RWPE1 (cell line): Measurements from ENCODE around the gene CCDC160.

Experiments used
- CTCF ChIA-PET: fragments of 350-600 bp; sonication (Branson Sonifier 250); formaldehyde crosslinking; extraction: SDS; loops from one replicate; lab custom pipeline; 2021; lab: Yijun Ruan, JAX
- POLR2A ChIA-PET: fragments of 400-600 bp; formaldehyde crosslinking; extraction: SDS; loops from one replicate; lab custom pipeline; 2020; ENCODE audit warnings: antibody characterized with exemption; ENCODE audit not compliant: low non-redundant PET; lab: Yijun Ruan, JAX
- DNase-seq: peaks from one replicate; pipeline ENCODE4 v3.0.0; 2012; ENCODE audit warnings: low spot score
- H3K27ac ChIP-seq: fragments of 450-650 bp; 2 replicates; pipeline ENCODE4 v1.5.1; 2017
- TF ChIP-seq, protein P1 (sequence below): fragments of 450-650 bp; conservative IDR thresholded peaks from 2 replicates; pipeline ENCODE4 v1.5.1; 2017; ENCODE audit warnings: low read depth, mild to moderate bottlenecking

The CCDC160 gene

DNA sequence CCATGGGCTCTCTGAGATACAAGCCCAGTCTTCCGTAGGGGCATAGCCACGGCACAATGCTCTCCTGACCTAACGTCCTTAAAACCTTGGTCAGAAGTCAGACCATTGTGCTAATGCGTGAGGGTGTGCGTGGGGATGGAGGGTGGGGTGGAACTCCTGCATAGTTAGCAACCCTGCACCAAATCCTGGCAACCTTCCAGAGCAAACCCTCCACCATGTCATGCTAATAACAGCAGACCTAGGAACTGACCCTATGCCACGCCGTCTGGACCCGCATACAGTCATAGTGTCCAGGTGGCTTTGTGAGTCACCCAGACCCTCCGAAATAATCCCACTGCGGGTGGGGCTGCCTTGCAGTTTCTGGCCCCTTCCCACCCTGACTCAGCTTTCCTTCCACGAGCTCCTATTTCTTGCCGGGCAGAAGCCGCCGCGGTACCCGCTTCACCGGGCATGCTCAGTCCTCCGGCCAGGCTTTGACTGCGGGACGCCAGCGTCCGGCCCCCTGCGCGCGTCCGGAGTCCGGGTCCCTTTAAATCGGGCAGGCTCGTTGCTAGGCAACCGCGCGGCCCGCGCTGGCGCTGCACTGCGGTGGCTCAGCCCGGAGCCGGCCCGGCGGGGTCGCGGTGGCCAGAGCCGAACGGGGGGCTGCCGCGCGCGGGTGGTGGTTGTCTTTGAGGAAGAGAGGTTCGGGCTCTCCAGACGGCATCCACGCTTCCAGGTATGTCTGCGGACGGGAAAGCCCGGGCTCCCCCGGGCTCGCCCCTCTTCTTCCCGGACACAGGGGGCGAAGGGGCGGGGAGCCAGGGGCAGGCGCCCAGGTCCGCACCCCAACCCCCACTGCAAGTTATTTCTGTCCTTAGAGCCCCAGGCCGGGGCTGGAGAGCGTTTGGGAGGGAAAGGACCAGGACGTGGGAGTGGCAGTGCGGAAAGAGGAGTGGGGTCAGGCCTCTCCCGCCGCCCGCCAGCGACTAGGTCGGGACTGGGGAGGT lies at the start of gene CCDC160:
Gene CCDC160 (plus strand): TSS at position 557 of the 989 bp plus-strand sequence. CDS start 7,619 bp downstream, outside the sequence.
- CTCF ChIA-PET, result no interaction called here
- peak; percentile 4 for DNase-seq
- no peak within 1 kb of the TSS for H3K27ac ChIP-seq
- TF ChIP-seq, protein P1, sequence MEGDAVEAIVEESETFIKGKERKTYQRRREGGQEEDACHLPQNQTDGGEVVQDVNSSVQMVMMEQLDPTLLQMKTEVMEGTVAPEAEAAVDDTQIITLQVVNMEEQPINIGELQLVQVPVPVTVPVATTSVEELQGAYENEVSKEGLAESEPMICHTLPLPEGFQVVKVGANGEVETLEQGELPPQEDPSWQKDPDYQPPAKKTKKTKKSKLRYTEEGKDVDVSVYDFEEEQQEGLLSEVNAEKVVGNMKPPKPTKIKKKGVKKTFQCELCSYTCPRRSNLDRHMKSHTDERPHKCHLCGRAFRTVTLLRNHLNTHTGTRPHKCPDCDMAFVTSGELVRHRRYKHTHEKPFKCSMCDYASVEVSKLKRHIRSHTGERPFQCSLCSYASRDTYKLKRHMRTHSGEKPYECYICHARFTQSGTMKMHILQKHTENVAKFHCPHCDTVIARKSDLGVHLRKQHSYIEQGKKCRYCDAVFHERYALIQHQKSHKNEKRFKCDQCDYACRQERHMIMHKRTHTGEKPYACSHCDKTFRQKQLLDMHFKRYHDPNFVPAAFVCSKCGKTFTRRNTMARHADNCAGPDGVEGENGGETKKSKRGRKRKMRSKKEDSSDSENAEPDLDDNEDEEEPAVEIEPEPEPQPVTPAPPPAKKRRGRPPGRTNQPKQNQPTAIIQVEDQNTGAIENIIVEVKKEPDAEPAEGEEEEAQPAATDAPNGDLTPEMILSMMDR, result no peak
- POLR2A ChIA-PET, result no interaction called here

DNA sequence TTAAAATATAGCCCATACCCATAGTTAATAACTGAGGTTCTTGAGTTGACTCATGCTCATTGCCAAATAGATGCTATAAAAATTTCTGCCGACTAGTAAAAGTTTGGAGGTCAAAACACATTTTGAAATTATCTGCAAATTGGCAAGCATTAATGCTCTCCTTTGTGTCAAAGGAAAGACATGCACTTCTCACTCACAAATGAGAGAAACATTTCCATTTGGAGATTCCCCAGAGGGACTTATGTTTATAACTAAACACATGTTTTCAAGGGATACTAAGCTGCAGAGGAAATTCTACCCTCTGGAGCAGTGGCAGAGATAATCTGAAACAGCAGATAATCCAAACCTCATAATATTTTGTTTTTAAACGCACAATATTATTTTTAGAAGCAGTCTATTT lies 45.7 kb upstream of the CCDC160 start:
- H3K27ac ChIP-seq, result no peak overlapping the region
- TF ChIP-seq, protein P1, result no peak
- POLR2A ChIA-PET, result no interaction called here
- DNase-seq, result no peak
- CTCF ChIA-PET, result no interaction called here

DNA sequence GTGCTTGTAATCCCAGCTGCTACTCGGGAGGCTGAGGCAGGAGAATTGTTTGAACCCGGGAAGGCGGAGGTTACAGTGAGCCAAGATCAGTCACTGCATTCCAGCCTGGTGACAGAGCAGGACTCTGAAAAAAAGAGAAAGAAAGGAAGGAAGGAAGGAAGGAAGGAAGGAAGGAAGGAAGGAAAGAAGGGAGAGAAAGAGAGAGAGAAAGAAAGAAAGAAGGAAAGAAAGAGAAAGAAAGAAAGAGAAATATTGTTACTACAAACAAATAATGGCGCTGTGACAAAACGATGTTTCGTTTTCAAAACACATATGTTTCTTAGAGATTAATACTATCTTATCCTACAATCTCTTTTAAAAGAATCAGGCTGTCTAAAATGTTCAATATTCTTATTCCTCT lies 42.1 kb upstream of the CCDC160 start:
- no peak overlapping the region for H3K27ac ChIP-seq
- ChIA-PET POLR2A (interaction anchor here (0.7 kb wide), 1 partner anchor 1408 kb away, joined by 5 read pairs; no protein-coding TSS in a partner anchor), CTCF (no interaction called here)
- no peak for DNase-seq
- TF ChIP-seq, protein P1, result no peak

DNA sequence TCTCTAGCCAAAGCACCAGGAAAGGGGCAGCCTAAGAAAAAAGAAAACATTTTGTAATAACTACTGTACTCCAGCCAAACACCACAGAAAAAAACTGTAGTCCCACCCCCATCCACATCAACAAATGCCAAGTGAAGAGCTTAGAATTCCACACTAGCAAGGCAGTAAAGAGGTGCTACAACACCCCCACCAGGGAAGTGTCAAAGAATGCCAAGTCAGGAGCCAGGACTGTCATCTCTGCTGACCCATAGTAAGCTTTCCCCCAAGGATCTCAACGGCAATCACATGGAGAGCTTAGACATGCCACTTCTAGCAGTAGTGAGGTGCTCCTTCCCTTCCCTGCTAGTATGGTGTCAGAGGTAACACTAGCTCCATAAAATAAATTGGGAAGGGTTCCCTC lies 34.4 kb upstream of the CCDC160 start:
- ChIA-PET CTCF (interaction anchor here (0.8 kb wide), 1 partner anchor 175 kb away, joined by 3 read pairs; no protein-coding TSS in a partner anchor), POLR2A (no interaction called here)
- TF ChIP-seq, protein P1, result no peak
- no peak overlapping the region for H3K27ac ChIP-seq
- no peak for DNase-seq

DNA sequence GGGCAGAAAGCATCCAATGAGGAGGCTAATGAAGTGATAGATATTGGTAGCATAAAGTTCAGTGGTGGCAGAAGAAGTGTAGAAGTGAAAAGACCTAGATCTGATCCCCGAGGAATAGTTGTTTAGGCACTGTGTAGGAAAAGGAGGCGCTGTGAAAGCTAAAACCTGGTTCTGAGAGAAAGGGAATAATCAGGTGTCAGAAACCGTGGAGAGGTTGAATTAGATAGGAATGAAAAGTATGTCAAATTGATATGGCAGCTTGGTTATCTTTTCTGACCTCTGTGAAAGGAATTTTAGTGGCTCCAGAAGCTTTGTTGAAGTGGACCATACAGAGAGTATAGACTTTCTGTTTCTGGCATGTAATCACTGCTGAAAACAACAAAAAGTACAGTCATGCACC lies 30.8 kb upstream of the CCDC160 start:
- TF ChIP-seq, protein P1, result no peak
- ChIA-PET CTCF (interaction anchor here (0.6 kb wide), 1 partner anchor 449 kb away, joined by 3 read pairs; no protein-coding TSS in a partner anchor), POLR2A (no interaction called here)
- no peak overlapping the region for H3K27ac ChIP-seq
- DNase-seq, result no peak

DNA sequence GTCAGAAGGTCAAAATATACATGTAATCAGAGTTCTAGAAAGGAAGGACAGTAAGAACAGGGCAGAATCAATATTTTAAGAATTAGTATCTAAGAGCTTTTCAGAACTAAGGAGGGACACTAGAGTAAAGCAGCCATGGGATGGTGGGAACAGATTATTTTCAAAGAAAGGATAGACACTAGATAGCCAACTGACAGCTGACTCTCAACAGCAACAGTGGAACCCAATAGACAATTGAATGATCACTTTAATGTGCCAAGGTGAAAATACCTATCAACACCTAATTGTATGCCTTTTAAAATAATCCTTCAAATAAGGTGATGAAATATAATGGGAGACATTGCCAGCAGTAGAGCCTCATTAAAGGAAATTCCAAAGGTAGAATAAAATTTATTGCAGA lies 26.5 kb upstream of the CCDC160 start:
- POLR2A ChIA-PET, result no interaction called here
- no peak for DNase-seq
- TF ChIP-seq, protein P1, result no peak
- H3K27ac ChIP-seq, result no peak overlapping the region
- CTCF ChIA-PET, result no interaction called here
